Panc1 (cell line): ENCODE results near the gene ZNF76. TPM values are rescaled to one million over a fixed set of nuclear protein-coding genes. Genes with fewer than 3 reads are reported as not detected.

ENCODE experiments used
- ATAC-seq: fragments of 200-7000 bp; cut with Tn5 transposase; 2 replicates; pipeline ENCODE4 v1.9.1; 2020; ENCODE audit warnings: mild to moderate bottlenecking, moderate library complexity
- BruUV-seq: library from RNA; stranded (reverse); fragments of 400-500 nt; replicated peaks from 2 replicates; lab custom pipeline; 2021; lab: Mats Ljungman, UMichigan
- CTCF ChIA-PET: fragments of 300-600 bp; sonication (Branson Sonifier 250); formaldehyde crosslinking; loops from one replicate; lab custom pipeline; 2022; ENCODE audit warnings: antibody characterized with exemption; lab: Charles Lee
- POLR2A ChIA-PET: fragments of 300-600 bp; sonication (Branson Sonifier 250); formaldehyde crosslinking; loops from one replicate; lab custom pipeline; 2022; ENCODE audit warnings: antibody characterized with exemption; lab: Charles Lee
- DNase-seq: peaks from one replicate; pipeline ENCODE4 v3.0.0-alpha.2; 2010; ENCODE audit warnings: low read depth, low spot score
- H3K27ac ChIP-seq: 2 replicates; pipeline ENCODE4 v1.5.1; 2011; ENCODE audit warnings: mild to moderate bottlenecking, low read length, inconsistent platforms
- H3K27me3 ChIP-seq: fragments of 200-500 bp; sonication (Bioruptor generic); 2 replicates; pipeline ENCODE4 v1.6.0; 2014; ENCODE audit warnings: low read length, inconsistent platforms; ENCODE audit not compliant: control insufficient read depth, insufficient read depth
- H3K36me3 ChIP-seq: fragments of 200-500 bp; sonication (Bioruptor generic); 2 replicates; pipeline ENCODE4 v1.5.1; 2014; ENCODE audit warnings: inconsistent platforms, mild to moderate bottlenecking, low read length, moderate library complexity; ENCODE audit not compliant: control insufficient read depth, insufficient read depth
- H3K4me1 ChIP-seq: 2 replicates; pipeline ENCODE4 v1.5.1; 2011; ENCODE audit warnings: inconsistent platforms, mild to moderate bottlenecking, low read length, moderate library complexity; ENCODE audit not compliant: control insufficient read depth, insufficient read depth
- H3K4me3 ChIP-seq, 2 experiments: 2 replicates each; pipeline ENCODE4 v1.5.1; 2011 to 2012; ENCODE audit warnings: low read depth in 2 of 2, low read length in 2 of 2, mild to moderate bottlenecking in 2 of 2, inconsistent platforms in 1 of 2, moderate library complexity in 1 of 2
- H3K9me3 ChIP-seq: fragments of 200-500 bp; sonication (Bioruptor generic); 2 replicates; pipeline ENCODE4 v1.5.1; 2014; ENCODE audit warnings: low read depth, mild to moderate bottlenecking, inconsistent platforms, low read length, moderate library complexity; ENCODE audit not compliant: control insufficient read depth, insufficient read depth
- POLR2AphosphoS5 ChIP-seq: IDR thresholded peaks from 2 replicates; pipeline ENCODE4 v1.6.1; 2012; ENCODE audit warnings: mild to moderate bottlenecking, low read depth, low read length, moderate library complexity
- REST ChIP-seq, 2 experiments: IDR thresholded peaks; 2 replicates each; pipeline ENCODE4 v1.6.1; 2011 to 2012; ENCODE audit warnings: low read depth in 2 of 2, control low read depth in 1 of 2, low read length in 1 of 2, mild to moderate bottlenecking in 1 of 2, moderate library complexity in 1 of 2; ENCODE audit not compliant: insufficient read depth in 1 of 2
- SIN3A ChIP-seq: IDR thresholded peaks from 2 replicates; pipeline ENCODE4 v1.6.1; 2012; ENCODE audit warnings: low read depth, mild to moderate bottlenecking, low read length, moderate library complexity, borderline replicate concordance; ENCODE audit not compliant: insufficient read depth
- TCF7L2 ChIP-seq: IDR thresholded peaks from 2 replicates; pipeline ENCODE4 v1.6.1; 2011; ENCODE audit warnings: mild to moderate bottlenecking, low read depth, low read length, inconsistent platforms
- in situ Hi-C: cut with HindIII; loops from 2 replicates; pipeline ENCODE4 v1.10.0; 2016; ENCODE audit warnings: low sequenced_read_pairs, low pct_unique_long_range_greater_than_20kb
- intact Hi-C: fragments of 100-400 bp; cut with micrococcal nuclease; formaldehyde crosslinking; loops from one replicate; pipeline ENCODE4 v1.10.0; 2022; ENCODE audit not compliant: unreplicated experiment
- total RNA-seq: library from RNA; stranded (reverse); gene quantifications from one replicate; pipeline ENCODE4 v1.2.1, GENCODE V29; 2021; ENCODE audit not compliant: unreplicated experiment
- TF ChIP-seq, protein P1 (sequence below): fragments of 450-650 bp; IDR thresholded peaks from 2 replicates; pipeline ENCODE4 v1.5.1; 2017; ENCODE audit warnings: mild to moderate bottlenecking

ZNF76 gene
- total RNA-seq, 1 experiment from 2014 or later = 41.5 TPM

DNA sequence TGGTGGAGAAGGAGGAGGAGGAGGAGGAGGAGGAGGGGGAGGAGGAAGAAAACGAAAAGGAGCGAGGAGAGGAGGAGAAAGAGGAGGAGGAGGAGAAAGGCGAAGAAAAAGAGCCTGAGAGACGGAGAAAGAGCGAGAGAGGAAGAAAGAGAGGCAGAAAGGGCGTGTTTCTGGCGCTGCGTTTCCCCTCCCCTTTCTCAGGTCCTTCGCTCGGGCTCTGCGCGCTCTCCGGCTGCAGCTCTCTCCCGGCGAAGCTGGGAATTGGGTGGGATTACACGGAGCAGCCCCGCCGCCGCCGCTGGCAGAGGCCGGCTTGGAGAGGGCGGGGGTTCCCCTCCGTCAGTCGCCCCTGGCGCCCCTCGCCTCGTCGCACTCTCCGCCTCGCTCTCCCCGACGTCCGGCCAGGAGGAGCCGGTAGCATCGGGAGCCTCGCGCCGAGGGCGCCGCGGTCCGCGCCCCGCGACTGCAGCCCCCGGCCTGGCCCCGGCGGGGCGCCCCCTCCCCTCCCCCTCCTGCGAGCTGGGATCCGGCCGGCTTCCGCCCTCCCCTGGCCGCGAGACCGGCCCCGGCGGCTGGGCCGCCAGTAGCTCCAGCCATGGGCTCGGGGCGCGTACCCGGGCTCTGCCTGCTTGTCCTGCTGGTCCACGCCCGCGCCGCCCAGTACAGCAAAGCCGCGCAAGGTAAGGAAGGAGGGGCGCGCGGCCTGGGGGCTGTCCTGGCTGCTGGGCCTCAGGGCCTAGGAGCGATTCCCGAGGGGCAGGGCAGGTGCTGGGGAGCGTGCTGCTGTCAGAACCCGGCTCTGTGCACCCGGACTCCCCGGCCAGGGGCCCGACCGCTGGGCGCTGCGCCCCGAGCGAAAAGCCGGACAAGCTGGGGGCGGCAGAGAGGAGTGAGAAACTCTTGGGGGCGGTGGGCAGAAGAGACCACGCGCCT, 45.4 kb upstream of the ZNF76 start, which contains the start of gene SCUBE3:
Gene SCUBE3 (plus strand): TSS at position 133 of the 933 bp plus-strand sequence. CDS start 463 bp downstream, at position 596.
- peak; percentile 75 for ATAC-seq
- no peak for DNase-seq
- in situ Hi-C loops (no loop called here), intact Hi-C loops (no loop called here)
- Histone ChIP-seq H3K4me1 (peaks cover 10% of the 10 kb centered on the region; the same call in 1 of the 2 replicates), H3K36me3 (no peaks in the 10 kb centered on the region), H3K27ac (no peak within 1 kb of the TSS), H3K4me3 (peak within 1 kb of the TSS; percentile 49 to 53), H3K9me3 (no peaks in the 10 kb centered on the region), H3K27me3 (no peaks in the 10 kb centered on the region; the same call in 1 of the 2 replicates)
- TF ChIP-seq TCF7L2 = no peak
- TF ChIP-seq, protein P1, sequence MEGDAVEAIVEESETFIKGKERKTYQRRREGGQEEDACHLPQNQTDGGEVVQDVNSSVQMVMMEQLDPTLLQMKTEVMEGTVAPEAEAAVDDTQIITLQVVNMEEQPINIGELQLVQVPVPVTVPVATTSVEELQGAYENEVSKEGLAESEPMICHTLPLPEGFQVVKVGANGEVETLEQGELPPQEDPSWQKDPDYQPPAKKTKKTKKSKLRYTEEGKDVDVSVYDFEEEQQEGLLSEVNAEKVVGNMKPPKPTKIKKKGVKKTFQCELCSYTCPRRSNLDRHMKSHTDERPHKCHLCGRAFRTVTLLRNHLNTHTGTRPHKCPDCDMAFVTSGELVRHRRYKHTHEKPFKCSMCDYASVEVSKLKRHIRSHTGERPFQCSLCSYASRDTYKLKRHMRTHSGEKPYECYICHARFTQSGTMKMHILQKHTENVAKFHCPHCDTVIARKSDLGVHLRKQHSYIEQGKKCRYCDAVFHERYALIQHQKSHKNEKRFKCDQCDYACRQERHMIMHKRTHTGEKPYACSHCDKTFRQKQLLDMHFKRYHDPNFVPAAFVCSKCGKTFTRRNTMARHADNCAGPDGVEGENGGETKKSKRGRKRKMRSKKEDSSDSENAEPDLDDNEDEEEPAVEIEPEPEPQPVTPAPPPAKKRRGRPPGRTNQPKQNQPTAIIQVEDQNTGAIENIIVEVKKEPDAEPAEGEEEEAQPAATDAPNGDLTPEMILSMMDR = no peak
- no peak for TF ChIP-seq POLR2AphosphoS5
- TF ChIP-seq SIN3A = no peak
- TF ChIP-seq REST (IDR thresholded peaks at IDR 0.05; ENCODE audit: insufficient read depth in 1 of 2, low read depth in 2 of 2, low read length in 1 of 2) = no peak
- CTCF ChIA-PET = interaction anchor here (0.5 to 1.3 kb wide), 2 partner anchors 27 to 92 kb away, joined by 3 read pairs; no protein-coding TSS in a partner anchor
- POLR2A ChIA-PET = interaction anchor here (0.6 kb wide), 1 partner anchor 320 kb away, joined by 10 read pairs; no protein-coding TSS in a partner anchor
- no TSS peak for BruUV-seq

DNA sequence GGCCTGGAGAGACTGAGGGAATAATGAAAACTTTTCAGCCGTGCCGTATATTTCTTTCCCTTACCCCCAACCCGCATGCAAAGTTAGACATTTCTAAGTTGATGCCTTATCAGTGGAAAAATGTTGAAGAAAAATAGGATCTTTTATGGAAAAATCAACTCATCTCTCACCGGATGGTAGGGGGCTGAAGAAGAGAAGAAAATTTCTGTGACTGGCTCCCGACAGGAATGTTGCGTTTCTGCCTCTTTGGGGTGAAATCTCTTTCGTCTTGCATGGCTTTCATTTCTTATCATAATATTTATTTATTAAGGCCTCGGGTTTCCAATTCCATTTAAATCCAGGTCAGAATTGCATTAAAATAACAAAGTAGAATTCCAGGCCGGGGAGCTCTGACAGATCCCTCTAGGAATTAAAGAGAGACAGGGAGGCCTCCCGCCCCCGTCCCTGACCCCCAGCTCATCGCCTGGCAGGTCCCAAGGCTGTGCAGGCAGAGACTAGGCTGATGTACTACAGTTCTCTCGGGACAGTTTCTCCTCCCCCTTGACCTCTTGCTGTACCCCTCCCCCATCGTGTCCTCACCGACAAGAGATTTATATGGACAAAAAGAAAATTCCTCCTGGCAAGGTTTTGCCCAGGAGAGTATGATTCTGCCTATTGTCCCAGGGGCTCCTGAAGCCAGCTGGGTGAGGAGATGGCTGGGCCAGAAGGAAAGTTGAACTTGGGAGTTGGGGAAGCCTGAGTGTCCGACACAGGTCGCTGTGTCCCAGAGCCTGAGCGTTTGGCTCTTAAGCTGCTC, 44.5 kb upstream of the ZNF76 start:
- TF ChIP-seq TCF7L2 (no peak), REST (IDR thresholded peaks at IDR 0.05; ENCODE audit: insufficient read depth in 1 of 2, low read depth in 2 of 2, low read length in 1 of 2) (no peak), POLR2AphosphoS5 (no peak), SIN3A (no peak)
- TF ChIP-seq, protein P1 = no peak
- H3K36me3 ChIP-seq = no peaks in the 10 kb centered on the region
- POLR2A ChIA-PET = interaction anchor here (0.6 kb wide), 2 partner anchors 321 to 641 kb away, joined by 5 to 10 read pairs; no protein-coding TSS in a partner anchor
- no peaks in the 10 kb centered on the region; the same call in 1 of the 2 replicates for H3K27me3 ChIP-seq
- intact Hi-C loops (no loop called here), in situ Hi-C loops (no loop called here)
- no peak overlapping the region for H3K27ac ChIP-seq
- no TSS peak for BruUV-seq
- H3K4me3 ChIP-seq = peak overlapping the region; percentile 49 to 53; a peak in 3 of 4 replicates
- H3K4me1 ChIP-seq = peaks cover 14% of the 10 kb centered on the region; the same call in 1 of the 2 replicates
- no peaks in the 10 kb centered on the region for H3K9me3 ChIP-seq
- DNase-seq (no peak), ATAC-seq (no peak)
- CTCF ChIA-PET = interaction anchor here (0.5 to 1.8 kb wide), 3 partner anchors 9 to 91 kb away, joined by 3 to 4 read pairs (median 3); no protein-coding TSS in a partner anchor
